ENCODE measurements around the gene PDLIM1.

The PDLIM1 gene

DNA sequence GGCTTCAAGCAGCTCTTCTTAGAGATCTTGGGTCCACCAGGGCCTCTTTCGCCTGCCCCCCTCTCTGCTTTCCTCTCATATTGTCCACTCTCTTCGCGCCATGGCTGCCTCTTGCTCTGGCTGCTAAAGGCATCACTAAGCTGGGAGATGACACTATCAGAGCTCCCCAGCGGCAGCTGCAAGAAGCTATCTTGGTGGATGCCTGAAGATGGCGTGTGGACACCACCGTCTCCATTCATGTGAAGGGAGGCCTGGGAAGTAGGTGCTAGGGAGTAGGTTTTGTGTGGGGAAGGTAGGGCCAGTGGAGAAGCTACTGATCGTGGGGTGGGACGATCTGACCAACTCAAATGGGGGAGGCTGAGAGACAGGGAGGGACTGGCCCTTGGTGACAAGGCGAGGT lies 45.9 kb upstream of the PDLIM1 start:
- H3K79me2 ChIP-seq (ENCODE audit: insufficient read depth, low read length): no peaks in the 10 kb centered on the region
- TF ChIP-seq, protein P1, sequence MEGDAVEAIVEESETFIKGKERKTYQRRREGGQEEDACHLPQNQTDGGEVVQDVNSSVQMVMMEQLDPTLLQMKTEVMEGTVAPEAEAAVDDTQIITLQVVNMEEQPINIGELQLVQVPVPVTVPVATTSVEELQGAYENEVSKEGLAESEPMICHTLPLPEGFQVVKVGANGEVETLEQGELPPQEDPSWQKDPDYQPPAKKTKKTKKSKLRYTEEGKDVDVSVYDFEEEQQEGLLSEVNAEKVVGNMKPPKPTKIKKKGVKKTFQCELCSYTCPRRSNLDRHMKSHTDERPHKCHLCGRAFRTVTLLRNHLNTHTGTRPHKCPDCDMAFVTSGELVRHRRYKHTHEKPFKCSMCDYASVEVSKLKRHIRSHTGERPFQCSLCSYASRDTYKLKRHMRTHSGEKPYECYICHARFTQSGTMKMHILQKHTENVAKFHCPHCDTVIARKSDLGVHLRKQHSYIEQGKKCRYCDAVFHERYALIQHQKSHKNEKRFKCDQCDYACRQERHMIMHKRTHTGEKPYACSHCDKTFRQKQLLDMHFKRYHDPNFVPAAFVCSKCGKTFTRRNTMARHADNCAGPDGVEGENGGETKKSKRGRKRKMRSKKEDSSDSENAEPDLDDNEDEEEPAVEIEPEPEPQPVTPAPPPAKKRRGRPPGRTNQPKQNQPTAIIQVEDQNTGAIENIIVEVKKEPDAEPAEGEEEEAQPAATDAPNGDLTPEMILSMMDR (IDR thresholded peaks at IDR 0.05; ENCODE audit: low read length): no peak
- TF ChIP-seq EZH2 (IDR thresholded peaks at IDR 0.05; ENCODE audit: borderline replicate concordance, low read length): no peak
- no peaks in the 10 kb centered on the region for H3F3A ChIP-seq (ENCODE audit: insufficient read depth, low read length)
- no peak overlapping the region for H3K4me2 ChIP-seq (ENCODE audit: low read length)
- H3K9me2 ChIP-seq (ENCODE audit: low read depth, low read length): no peaks in the 10 kb centered on the region
- no peaks in the 10 kb centered on the region for H3K36me3 ChIP-seq (ENCODE audit: insufficient read depth, low read length)
- H3K27me3 ChIP-seq (ENCODE audit: insufficient read depth, low read length): no peaks in the 10 kb centered on the region
- no peaks in the 10 kb centered on the region for H3K9me3 ChIP-seq (ENCODE audit: low read length)
- H3K9ac ChIP-seq (ENCODE audit: low read length): no peak overlapping the region
- no peak overlapping the region for H3K4me3 ChIP-seq (ENCODE audit: low read depth, low read length, poor library complexity, severe bottlenecking)
- no peak overlapping the region for H3K27ac ChIP-seq (ENCODE audit: low read depth, low read length, poor library complexity, severe bottlenecking)
- no peaks in the 10 kb centered on the region for H3K4me1 ChIP-seq (ENCODE audit: insufficient read depth, low read length, severe bottlenecking)
- H2AFZ ChIP-seq (ENCODE audit: low read length): no peak overlapping the region
- H4K20me1 ChIP-seq (ENCODE audit: insufficient read depth, low read length): no peaks in the 10 kb centered on the region

DNA sequence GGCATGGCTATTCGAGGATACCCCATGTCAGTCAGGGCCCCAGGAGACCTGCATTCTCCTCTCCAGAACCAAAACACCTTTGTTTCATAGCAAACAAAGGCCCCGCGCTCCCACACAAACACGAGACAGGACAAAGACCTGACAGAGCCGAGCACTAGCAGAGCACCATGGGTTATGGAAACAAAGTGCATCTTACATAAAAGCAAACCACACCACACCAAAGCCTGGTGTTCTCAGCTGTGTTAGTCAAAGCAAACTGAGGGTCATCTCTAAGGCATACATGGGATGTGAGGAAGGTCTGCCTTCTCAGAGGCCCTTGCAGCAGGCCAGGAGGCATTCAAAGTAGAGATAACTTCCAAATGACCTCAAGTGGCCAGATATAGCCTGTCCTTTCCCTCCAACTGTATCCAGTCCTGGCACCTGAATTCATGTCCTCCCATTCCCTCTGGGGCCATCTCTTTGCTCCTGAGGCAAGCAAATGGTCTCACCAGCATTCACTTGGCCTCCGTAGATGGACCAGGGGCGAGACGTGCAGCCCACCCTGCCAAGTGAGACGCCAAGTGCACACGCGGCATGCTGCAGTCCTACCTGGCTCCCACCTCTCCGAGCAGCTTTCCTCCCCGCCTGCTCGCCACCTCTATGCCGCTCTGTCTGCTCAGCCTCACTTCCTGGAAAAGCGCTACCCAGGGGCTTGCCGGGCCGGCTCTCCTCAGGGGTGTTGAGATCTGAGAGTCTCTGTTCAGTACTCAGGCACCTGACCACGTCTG lies 45.3 kb upstream of the PDLIM1 start:
- Histone ChIP-seq H3F3A (ENCODE audit: insufficient read depth, low read length) (no peaks in the 10 kb centered on the region), H3K4me2 (ENCODE audit: low read length) (no peak overlapping the region), H3K4me3 (ENCODE audit: low read depth, low read length, poor library complexity, severe bottlenecking) (no peak overlapping the region), H3K27me3 (ENCODE audit: insufficient read depth, low read length) (no peaks in the 10 kb centered on the region), H2AFZ (ENCODE audit: low read length) (no peak overlapping the region), H3K9me3 (ENCODE audit: low read length) (no peaks in the 10 kb centered on the region), H3K79me2 (ENCODE audit: insufficient read depth, low read length) (no peaks in the 10 kb centered on the region), H4K20me1 (ENCODE audit: insufficient read depth, low read length) (no peaks in the 10 kb centered on the region), H3K9ac (ENCODE audit: low read length) (no peak overlapping the region), H3K9me2 (ENCODE audit: low read depth, low read length) (no peaks in the 10 kb centered on the region), H3K4me1 (ENCODE audit: insufficient read depth, low read length, severe bottlenecking) (no peaks in the 10 kb centered on the region), H3K36me3 (ENCODE audit: insufficient read depth, low read length) (no peaks in the 10 kb centered on the region), H3K27ac (ENCODE audit: low read depth, low read length, poor library complexity, severe bottlenecking) (no peak overlapping the region)
- TF ChIP-seq, protein P1 (IDR thresholded peaks at IDR 0.05; ENCODE audit: low read length): no peak
- no peak for TF ChIP-seq EZH2 (IDR thresholded peaks at IDR 0.05; ENCODE audit: borderline replicate concordance, low read length)

DNA sequence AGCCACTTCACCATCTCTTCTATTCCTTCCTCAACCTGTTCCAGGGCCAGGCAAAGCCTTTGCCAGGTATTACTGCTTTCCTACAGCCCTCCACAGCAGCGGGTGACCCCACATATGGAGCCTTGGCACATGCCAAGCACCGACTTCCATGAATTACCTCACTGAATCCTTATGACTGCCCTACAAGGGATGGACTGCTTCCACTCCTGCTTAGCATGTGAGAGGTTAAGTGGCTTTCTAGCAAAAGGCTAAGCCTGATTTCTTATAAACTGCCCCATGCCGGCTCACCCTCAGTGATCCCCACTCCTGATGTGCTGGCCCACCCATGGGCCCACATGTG lies 44.0 kb upstream of the PDLIM1 start:
- Histone ChIP-seq H3K27ac (ENCODE audit: low read depth, low read length, poor library complexity, severe bottlenecking) (no peak overlapping the region), H3K36me3 (ENCODE audit: insufficient read depth, low read length) (no peaks in the 10 kb centered on the region), H3K79me2 (ENCODE audit: insufficient read depth, low read length) (no peaks in the 10 kb centered on the region), H3K4me1 (ENCODE audit: insufficient read depth, low read length, severe bottlenecking) (no peaks in the 10 kb centered on the region), H3K9ac (ENCODE audit: low read length) (no peak overlapping the region), H3K4me3 (ENCODE audit: low read depth, low read length, poor library complexity, severe bottlenecking) (no peak overlapping the region), H3K27me3 (ENCODE audit: insufficient read depth, low read length) (no peaks in the 10 kb centered on the region), H3K4me2 (ENCODE audit: low read length) (no peak overlapping the region), H4K20me1 (ENCODE audit: insufficient read depth, low read length) (no peaks in the 10 kb centered on the region), H3F3A (ENCODE audit: insufficient read depth, low read length) (no peaks in the 10 kb centered on the region), H2AFZ (ENCODE audit: low read length) (no peak overlapping the region), H3K9me3 (ENCODE audit: low read length) (no peaks in the 10 kb centered on the region), H3K9me2 (ENCODE audit: low read depth, low read length) (no peaks in the 10 kb centered on the region)
- TF ChIP-seq, protein P1 (IDR thresholded peaks at IDR 0.05; ENCODE audit: low read length): no peak
- TF ChIP-seq EZH2 (IDR thresholded peaks at IDR 0.05; ENCODE audit: borderline replicate concordance, low read length): no peak
